HEK293 (cell line): ENCODE measurements around the gene AKTIP.

ENCODE experiments used
- CTCF ChIA-PET: fragments of 350-600 bp; formaldehyde crosslinking; extraction: SDS; loops from one replicate; lab custom pipeline; 2021; ENCODE audit warnings: antibody characterized with exemption; lab: Yijun Ruan, JAX
- POLR2A ChIA-PET: fragments of 300-600 bp; formaldehyde crosslinking; extraction: SDS; loops from one replicate; lab custom pipeline; 2020; ENCODE audit warnings: antibody characterized with exemption, inconsistent platforms; lab: Yijun Ruan, JAX
- H3K27ac ChIP-seq: fragments of 200-500 bp; sonication (Bioruptor generic); 2 replicates; pipeline ENCODE4 v1.5.1; 2014; ENCODE audit warnings: low read depth, low read length, control low read depth, inconsistent platforms; ENCODE audit errors: extremely low read depth
- H3K36me3 ChIP-seq, 2 experiments: fragments of 200-500 bp in 1 of 2; sonication (Bioruptor generic) in 1 of 2; 1 replicate in 1 of 2; 2 replicates in 1 of 2; pipeline ENCODE4 v1.5.1; 2014 to 2017; ENCODE audit warnings: inconsistent platforms in 2 of 2, low read length in 2 of 2; ENCODE audit not compliant: control insufficient read depth in 2 of 2, insufficient read depth in 1 of 2
- H3K4me1 ChIP-seq: fragments of 200-500 bp; sonication (Bioruptor generic); 2 replicates; pipeline ENCODE4 v1.5.1; 2014; ENCODE audit warnings: mild to moderate bottlenecking, low read length, inconsistent platforms; ENCODE audit not compliant: control insufficient read depth, insufficient read depth
- H3K4me3 ChIP-seq: 2 replicates; pipeline ENCODE4 v1.5.1; 2011; ENCODE audit warnings: low read depth, mild to moderate bottlenecking, control low read depth, low read length, moderate library complexity
- H3K9me3 ChIP-seq: fragments of 200-500 bp; sonication (Bioruptor generic); 2 replicates; pipeline ENCODE4 v1.5.1; 2014; ENCODE audit warnings: low read depth, low read length, inconsistent platforms; ENCODE audit not compliant: control insufficient read depth, insufficient read depth
- BCL11B ChIP-seq: fragments of 450-650 bp; formaldehyde crosslinking; IDR thresholded peaks from 2 replicates; pipeline ENCODE4 v1.5.1; 2016; ENCODE audit warnings: low read depth, missing biosample characterization, missing genetic modification characterization
- EGR2 ChIP-seq: fragments of 450-650 bp; formaldehyde crosslinking; IDR thresholded peaks from 2 replicates; pipeline ENCODE4 v1.5.1; 2016; ENCODE audit warnings: low read depth, missing biosample characterization, missing genetic modification characterization
- KLF7 ChIP-seq: fragments of 450-650 bp; formaldehyde crosslinking; IDR thresholded peaks from 2 replicates; pipeline ENCODE4 v1.5.1; 2016; ENCODE audit warnings: missing biosample characterization, missing genetic modification characterization, borderline replicate concordance
- TCF7L2 ChIP-seq: IDR thresholded peaks from 2 replicates; pipeline ENCODE4 v1.6.1; 2011; ENCODE audit warnings: low read depth, mild to moderate bottlenecking, inconsistent platforms, low read length, moderate library complexity, borderline replicate concordance
- YY1 ChIP-seq: fragments of 450-650 bp; formaldehyde crosslinking; IDR thresholded peaks from 2 replicates; pipeline ENCODE4 v1.5.1; 2018; ENCODE audit warnings: missing biosample characterization, missing genetic modification characterization
- ZBTB21 ChIP-seq: fragments of 450-650 bp; formaldehyde crosslinking; IDR thresholded peaks from 2 replicates; pipeline ENCODE4 v1.5.1; 2017; ENCODE audit warnings: missing biosample characterization, missing genetic modification characterization
- ZNF112 ChIP-seq: fragments of 450-650 bp; formaldehyde crosslinking; IDR thresholded peaks from 2 replicates; pipeline ENCODE4 v1.5.0; 2017; ENCODE audit warnings: missing biosample characterization, missing genetic modification characterization
- ZNF114 ChIP-seq: fragments of 450-650 bp; formaldehyde crosslinking; IDR thresholded peaks from 2 replicates; pipeline ENCODE4 v1.5.0; 2017; ENCODE audit warnings: missing biosample characterization, missing genetic modification characterization
- ZNF121 ChIP-seq: fragments of 450-650 bp; formaldehyde crosslinking; IDR thresholded peaks from 2 replicates; pipeline ENCODE4 v1.5.1; 2016; ENCODE audit warnings: missing biosample characterization, missing genetic modification characterization
- ZNF132 ChIP-seq: fragments of 450-650 bp; formaldehyde crosslinking; IDR thresholded peaks from 2 replicates; pipeline ENCODE4 v1.5.1; 2017; ENCODE audit warnings: missing biosample characterization, missing genetic modification characterization, borderline replicate concordance
- ZNF175 ChIP-seq: fragments of 450-650 bp; formaldehyde crosslinking; IDR thresholded peaks from 2 replicates; pipeline ENCODE4 v1.5.1; 2016; ENCODE audit warnings: missing biosample characterization, missing genetic modification characterization
- ZNF548 ChIP-seq: fragments of 450-650 bp; formaldehyde crosslinking; IDR thresholded peaks from 2 replicates; pipeline ENCODE4 v1.5.1; 2016; ENCODE audit warnings: missing biosample characterization, missing genetic modification characterization
- ZNF560 ChIP-seq: fragments of 450-650 bp; formaldehyde crosslinking; IDR thresholded peaks from 2 replicates; pipeline ENCODE4 v1.5.1; 2017; ENCODE audit warnings: missing biosample characterization, missing genetic modification characterization, borderline replicate concordance
- ZNF624 ChIP-seq: fragments of 450-650 bp; formaldehyde crosslinking; IDR thresholded peaks from 2 replicates; pipeline ENCODE4 v1.5.1; 2017; ENCODE audit warnings: missing biosample characterization, missing genetic modification characterization
- ZNF707 ChIP-seq: fragments of 450-650 bp; formaldehyde crosslinking; IDR thresholded peaks from 2 replicates; pipeline ENCODE4 v1.5.1; 2016; ENCODE audit warnings: missing biosample characterization, missing genetic modification characterization
- ZNF768 ChIP-seq: fragments of 450-650 bp; formaldehyde crosslinking; IDR thresholded peaks from 2 replicates; pipeline ENCODE4 v1.5.1; 2018; ENCODE audit warnings: missing biosample characterization, mild to moderate bottlenecking, missing genetic modification characterization
- ZNF837 ChIP-seq: fragments of 450-650 bp; formaldehyde crosslinking; IDR thresholded peaks from 2 replicates; pipeline ENCODE4 v1.5.1; 2016; ENCODE audit warnings: missing biosample characterization, missing genetic modification characterization
- ZSCAN5A ChIP-seq: fragments of 450-650 bp; formaldehyde crosslinking; IDR thresholded peaks from 2 replicates; pipeline ENCODE4 v1.5.1; 2016; ENCODE audit warnings: missing biosample characterization, missing genetic modification characterization
- TF ChIP-seq, protein P1 (sequence below): fragments of 450-650 bp; formaldehyde crosslinking; IDR thresholded peaks from 2 replicates; pipeline ENCODE4 v1.5.1; 2016; ENCODE audit warnings: missing biosample characterization, missing genetic modification characterization
- TF ChIP-seq, protein P2 (sequence below): fragments of 450-650 bp; formaldehyde crosslinking; IDR thresholded peaks from 2 replicates; pipeline ENCODE4 v1.5.1; 2016; ENCODE audit warnings: missing biosample characterization, missing genetic modification characterization

The AKTIP gene

DNA sequence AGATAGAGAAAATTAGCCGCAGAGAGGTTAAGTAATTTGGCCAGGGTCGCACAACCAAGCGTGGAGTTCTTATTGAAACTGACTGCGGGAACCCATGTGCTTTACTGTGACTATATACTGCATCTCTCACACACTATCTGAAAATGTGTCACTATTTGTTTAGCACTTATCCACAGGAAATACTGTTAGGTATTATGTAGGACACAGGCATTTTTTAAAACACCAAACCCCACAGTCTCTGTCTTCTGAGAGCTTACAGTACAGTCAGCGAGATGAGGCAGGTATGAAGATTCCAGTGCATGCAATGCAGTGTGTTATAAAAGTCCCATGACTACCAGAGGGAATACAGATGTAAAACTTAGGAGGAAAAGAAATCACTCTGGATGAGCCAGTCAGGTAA, 57.5 kb downstream of the AKTIP start:
- CTCF ChIA-PET = no interaction called here
- H3K27ac ChIP-seq = no peak overlapping the region
- POLR2A ChIA-PET = interaction anchor here (1.3 kb wide), 1 partner anchor 10 kb away, joined by 6 read pairs; no protein-coding TSS in a partner anchor
- H3K4me3 ChIP-seq = no peak overlapping the region
- H3K9me3 ChIP-seq = no peaks in the 10 kb centered on the region
- no peaks in the 10 kb centered on the region for H3K4me1 ChIP-seq
- peaks cover 19 to 40% of the 10 kb centered on the region in 2 experiments for H3K36me3 ChIP-seq
- no peak for TF ChIP-seq TCF7L2
- no peak for TF ChIP-seq KLF7 (tag by site-specific recombination)
- no peak for TF ChIP-seq ZNF175
- TF ChIP-seq YY1 (tag by site-specific recombination) = no peak
- no peak for TF ChIP-seq ZNF114 (tag by site-specific recombination)
- TF ChIP-seq ZNF707 (tag by site-specific recombination) = no peak
- TF ChIP-seq ZNF768 (tag by site-specific recombination) = no peak
- no peak for TF ChIP-seq ZSCAN5A
- TF ChIP-seq, protein P1, sequence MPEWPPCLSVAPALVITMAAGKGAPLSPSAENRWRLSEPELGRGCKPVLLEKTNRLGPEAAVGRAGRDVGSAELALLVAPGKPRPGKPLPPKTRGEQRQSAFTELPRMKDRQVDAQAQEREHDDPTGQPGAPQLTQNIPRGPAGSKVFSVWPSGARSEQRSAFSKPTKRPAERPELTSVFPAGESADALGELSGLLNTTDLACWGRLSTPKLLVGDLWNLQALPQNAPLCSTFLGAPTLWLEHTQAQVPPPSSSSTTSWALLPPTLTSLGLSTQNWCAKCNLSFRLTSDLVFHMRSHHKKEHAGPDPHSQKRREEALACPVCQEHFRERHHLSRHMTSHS = no peak
- no peak for TF ChIP-seq EGR2 (tag by site-specific recombination)
- no peak for TF ChIP-seq ZNF132 (tag by site-specific recombination)
- TF ChIP-seq ZNF121 (tag by site-specific recombination) = no peak
- no peak for TF ChIP-seq ZNF112
- TF ChIP-seq, protein P2, sequence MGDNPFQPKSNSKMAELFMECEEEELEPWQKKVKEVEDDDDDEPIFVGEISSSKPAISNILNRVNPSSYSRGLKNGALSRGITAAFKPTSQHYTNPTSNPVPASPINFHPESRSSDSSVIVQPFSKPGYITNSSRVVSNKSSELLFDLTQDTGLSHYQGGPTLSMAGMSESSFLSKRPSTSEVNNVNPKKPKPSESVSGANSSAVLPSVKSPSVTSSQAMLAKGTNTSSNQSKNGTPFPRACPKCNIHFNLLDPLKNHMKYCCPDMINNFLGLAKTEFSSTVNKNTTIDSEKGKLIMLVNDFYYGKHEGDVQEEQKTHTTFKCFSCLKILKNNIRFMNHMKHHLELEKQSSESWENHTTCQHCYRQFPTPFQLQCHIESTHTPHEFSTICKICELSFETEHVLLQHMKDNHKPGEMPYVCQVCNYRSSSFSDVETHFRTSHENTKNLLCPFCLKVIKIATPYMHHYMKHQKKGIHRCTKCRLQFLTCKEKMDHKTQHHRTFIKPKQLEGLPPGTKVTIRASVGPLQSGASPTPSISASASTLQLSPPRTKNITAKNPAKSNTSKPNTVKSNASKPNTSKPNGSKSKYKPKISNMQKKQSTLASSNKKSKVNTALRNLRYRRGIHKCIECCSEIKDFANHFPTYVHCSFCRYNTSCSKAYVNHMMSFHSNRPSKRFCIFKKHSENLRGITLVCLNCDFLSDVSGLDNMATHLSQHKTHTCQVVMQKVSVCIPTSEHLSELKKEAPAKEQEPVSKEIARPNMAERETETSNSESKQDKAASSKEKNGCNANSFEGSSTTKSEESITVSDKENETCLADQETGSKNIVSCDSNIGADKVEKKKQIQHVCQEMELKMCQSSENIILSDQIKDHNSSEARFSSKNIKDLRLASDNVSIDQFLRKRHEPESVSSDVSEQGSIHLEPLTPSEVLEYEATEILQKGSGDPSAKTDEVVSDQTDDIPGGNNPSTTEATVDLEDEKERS (tag by site-specific recombination) = no peak
- TF ChIP-seq ZNF548 (tag by site-specific recombination) = no peak
- no peak for TF ChIP-seq ZNF837 (tag by site-specific recombination)
- TF ChIP-seq ZNF560 (tag by site-specific recombination) = no peak
- TF ChIP-seq ZBTB21 = no peak
- TF ChIP-seq BCL11B (tag by site-specific recombination) = no peak
- no peak for TF ChIP-seq ZNF624 (tag by site-specific recombination)
